NCI-H82 (cell line): Measurements from ENCODE around the gene DGCR6L.
A peak's percentile ranks its signal among the peaks of the same experiment; 100 is the strongest.
"Not testable (repeated sequence)": the region's sequence is repeated elsewhere in the genome, so short reads cannot be mapped to it uniquely, and the experiment has no call there.

Experiments used
- DNase-seq: peaks from one replicate; lab custom pipeline; 2025; lab: John Stamatoyannopoulos, UW

The DGCR6L gene

DNA sequence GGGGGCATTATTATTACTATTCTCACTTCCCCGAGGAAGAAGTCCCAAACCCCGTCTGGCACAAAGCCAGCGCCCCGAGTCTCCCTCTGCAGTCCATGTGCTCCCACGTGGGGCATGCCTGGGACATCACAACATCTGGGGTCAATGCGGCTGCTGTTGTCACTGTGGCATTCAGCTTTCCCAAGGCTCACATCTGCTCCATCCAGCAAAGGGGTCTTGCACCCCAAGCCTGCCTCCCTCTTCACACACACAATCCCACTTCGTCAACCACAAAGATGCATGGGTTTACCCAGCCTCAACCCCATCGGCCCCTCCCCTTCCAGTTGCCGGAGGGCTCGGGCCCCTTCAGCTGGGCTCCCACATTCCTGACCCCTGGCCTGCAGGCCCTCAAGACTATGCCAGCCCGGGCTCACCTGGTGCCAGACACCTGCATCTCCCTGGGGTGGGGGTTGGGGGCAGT is 28.2 kb downstream of the DGCR6L start:
- no peak for DNase-seq

GRCh38 chr22:20291249-20291586 is 28.6 kb downstream of the DGCR6L start:
- no peak for DNase-seq

DNA sequence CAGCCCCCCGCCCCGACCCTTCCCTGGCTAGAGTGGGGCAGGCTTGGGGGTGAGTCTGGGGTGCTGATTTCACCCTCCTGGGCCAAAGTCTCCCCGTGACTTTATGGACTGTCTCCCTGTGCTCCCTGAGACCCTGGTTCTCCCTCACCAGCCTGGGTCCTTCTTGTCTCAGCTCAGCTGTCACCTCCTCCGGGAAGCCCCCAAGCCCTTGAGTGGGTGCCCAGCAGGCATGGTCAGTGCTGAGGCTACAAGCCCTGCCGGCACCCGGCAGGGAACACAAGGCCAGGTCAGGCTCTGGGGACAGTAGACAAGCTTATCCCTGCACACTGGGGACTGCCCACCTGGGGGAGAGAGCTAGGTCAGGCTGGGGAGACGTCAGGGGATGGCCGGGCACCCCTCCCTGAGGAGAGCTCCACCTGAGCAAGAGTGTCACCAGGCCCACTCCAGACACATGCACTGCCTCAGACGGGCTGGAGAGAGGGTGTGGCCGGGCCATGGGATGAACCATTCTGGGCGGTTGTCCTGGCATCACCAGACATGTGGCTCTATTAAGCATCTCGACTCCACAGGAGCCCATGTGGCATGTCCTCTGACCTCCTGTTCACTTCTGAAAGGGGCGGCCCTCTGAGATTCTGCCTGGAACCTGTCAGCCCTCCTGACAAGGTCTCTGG is 29.1 kb downstream of the DGCR6L start:
- no peak for DNase-seq

- no peak for DNase-seq
Measured at GRCh38 chr22:20290045-20290392, 29.8 kb downstream of the DGCR6L start.

DNA sequence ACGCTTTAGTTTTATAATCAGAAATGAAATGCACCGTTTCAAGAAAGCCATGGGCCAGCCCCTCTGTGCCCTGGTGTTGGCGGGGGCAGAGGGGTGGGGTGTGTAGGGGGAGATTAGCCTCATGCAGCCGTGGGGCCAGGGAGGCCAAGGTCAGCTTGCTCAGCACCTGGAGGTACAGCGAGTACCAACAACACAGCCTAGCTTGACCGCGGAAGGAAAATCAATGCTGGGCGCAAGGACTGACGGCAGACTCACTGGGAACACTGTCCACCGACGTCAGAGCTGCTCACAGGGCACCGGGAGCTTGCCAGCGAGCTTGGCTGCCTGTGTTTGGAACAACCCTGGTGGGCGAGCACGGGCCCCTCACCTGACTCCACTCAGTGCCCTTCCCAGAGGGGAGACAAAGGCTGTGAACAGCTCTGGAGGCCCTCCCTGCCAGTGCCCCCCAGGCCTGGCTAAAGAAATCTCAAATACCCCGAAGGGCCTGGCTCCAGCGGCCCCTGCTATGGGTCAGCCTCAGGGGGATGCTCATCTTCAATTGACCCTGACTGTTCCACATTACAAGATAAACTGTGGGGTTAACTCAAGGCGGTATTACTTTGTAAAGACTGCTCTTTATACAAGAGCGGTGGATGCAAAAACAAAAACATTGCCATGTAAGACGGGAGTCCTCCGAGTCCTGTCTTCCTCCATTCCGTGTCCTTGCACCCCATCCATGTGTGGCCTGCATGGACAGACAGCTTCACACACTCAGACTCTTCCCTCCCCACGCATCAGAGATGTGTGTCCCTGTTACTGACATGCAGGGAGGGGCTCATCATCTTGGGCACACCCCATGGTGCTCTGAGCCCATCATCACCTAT is 30.4 kb downstream of the DGCR6L start:
- not testable (repeated sequence) for DNase-seq

DNA sequence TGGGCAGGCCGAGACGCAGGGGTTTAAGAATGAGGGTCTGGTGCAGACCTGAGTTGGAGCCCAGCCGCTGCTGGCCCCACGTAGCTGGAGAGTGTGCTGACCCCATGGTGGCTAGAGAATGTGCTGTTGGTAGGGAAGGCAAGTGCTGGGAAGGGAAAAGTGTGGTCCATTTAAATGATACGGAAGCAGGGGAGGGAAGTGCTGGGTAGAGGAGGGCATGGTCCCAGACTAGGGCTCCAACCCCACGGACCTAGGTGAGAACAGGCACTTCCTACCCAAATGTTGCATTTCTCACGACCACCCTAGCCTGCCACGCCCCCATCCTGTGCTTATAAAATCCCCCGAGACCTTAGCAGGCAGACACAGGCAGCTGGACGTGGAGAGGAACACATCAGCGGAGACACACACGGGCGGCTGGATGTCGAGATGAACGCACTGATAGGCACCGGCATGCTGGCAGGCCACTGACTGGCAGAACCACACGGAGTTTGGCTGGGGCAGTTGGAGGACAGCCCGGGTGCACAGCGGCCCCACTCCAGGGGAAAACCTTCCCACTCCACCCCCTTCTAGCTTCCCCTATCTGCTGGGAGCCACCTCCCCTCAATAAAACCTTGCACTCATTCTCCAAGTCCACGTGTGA is 33.0 kb downstream of the DGCR6L start:
- DNase-seq = not testable (repeated sequence)

DNA sequence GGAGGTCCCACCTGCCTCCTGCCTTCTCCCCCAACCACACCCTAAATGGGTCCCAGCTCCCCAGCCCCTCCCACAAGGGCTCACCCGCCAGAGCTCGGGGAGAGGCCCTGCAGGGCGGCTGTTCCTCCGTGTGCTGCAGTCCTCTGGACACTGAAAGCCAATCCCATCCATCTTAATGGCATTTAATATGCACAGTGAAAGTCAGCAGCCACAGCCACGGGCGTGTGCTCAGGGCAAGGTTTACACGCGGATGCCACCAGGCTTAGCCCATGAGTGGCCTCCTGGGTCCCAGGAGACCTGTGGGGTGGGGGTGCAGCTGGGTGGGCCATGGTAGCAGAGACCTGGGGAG is 33.6 kb downstream of the DGCR6L start:
- not testable (repeated sequence) for DNase-seq

- peak; percentile 66 for DNase-seq
Measured at GRCh38 chr22:20285473-20286311, 34.2 kb downstream of the DGCR6L start.

DNA sequence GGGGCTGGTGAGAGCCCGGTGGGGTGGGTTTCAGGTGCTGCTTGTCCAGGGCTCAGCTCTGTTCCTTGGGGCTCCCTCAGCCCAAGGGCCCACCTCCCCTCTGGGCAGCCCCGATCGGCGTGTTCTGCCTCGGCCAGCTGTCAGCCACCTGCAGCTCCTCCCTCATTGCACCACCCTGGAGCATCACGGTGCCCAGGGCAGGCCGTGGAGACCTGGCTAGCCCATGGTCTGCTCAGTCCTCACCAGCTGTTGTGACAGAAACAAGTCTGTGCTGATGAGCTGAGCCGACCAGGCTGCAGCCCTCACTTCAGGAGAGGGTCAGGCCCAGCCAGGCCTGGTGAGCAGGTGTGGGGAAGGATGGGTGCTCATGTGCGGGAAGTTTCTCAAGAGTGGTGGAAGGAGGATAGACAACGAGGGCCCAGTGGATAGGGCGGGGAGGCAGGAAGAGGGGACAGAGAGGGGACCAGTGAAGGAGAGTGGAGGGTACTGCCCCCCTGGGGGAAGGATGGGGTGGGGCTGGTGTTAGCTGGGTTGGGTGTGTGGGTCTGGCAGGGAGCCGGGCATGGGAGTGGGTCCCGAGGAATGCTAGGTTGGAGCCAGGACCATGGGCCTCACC is 35.3 kb downstream of the DGCR6L start:
- no peak for DNase-seq

DNA sequence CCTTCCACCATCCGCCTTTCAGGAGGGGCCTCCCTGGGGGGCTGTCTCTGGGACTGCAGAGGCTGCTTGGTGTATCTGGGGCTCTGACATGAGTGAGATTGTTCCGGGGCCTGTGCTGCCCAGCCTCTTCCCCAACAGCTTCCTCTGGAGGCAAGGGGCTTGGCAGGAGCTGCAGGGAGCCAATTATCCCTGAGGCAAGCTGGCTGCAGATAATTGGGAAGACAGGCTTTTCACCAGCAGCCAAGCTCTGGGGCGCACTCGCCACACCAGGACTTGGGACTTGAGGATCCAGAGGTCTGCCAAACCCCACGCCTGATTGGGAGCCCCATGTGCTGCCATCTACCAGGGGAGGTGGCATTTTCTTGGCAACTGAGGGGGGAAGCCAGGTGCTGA is 36.2 kb downstream of the DGCR6L start:
- no peak for DNase-seq

DNA sequence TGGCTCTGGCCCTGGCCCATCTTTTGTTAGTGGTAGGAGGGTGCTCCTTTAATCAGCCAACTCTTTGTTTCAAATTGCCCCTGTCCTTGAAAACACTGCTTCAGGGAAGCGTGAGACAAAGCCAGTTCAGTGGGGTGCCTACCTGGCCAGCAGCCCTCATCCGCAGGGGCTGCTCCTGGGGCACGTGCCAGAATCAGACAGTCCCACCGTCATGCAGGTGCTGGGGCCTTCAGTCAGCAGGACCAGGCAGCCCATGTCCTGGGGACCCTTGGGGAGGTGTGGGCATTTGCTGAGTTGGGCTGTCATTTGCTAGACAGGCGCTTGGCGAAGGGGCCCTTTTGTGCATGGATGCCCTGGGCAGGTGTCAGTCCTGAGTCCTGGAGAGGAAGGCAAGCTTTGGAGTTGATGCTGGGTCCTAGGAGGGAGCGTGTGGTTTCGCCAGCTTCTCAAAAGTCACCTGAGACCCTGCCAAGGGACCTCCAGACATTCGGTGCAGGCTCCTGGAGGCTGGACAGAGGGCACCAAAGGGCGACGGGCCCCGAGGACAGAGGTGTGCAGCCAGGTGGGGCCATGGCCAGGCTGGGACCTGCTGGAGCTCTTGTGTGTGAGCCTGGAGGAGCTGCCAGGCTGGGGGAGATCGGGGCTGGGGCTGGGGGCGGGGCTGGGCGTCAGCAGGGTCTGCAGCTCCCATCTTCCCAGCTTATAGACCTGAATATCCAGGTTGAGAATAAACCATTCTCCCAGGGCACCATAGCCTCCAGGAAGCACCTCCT is 36.8 kb downstream of the DGCR6L start:
- no peak for DNase-seq

- DNase-seq = no peak
Measured at GRCh38 chr22:20281891-20282290, 38.0 kb downstream of the DGCR6L start.

DNA sequence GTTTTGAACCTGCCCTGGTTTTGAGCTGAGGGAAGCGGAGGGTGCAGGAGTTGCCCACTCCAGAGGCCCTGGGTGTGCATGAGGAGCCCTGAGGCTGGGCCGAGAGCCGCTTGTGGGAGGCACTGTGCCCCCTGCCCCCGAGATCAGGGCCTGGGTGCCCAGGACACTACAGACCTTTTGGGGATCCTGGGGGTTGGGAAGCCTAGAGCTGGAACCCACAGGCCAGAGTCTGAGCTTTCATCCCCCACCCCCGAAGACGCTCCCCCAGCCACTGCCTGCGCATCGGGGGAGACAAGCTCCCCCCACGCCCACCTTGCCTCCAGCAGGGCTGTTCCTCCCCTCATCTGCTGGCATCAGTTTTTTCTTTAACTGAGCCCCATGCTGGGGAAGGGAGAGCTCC is 38.4 kb downstream of the DGCR6L start:
- not testable (repeated sequence) for DNase-seq

- no peak for DNase-seq
Measured at GRCh38 chr22:20280866-20281265, 39.0 kb downstream of the DGCR6L start.

DNA sequence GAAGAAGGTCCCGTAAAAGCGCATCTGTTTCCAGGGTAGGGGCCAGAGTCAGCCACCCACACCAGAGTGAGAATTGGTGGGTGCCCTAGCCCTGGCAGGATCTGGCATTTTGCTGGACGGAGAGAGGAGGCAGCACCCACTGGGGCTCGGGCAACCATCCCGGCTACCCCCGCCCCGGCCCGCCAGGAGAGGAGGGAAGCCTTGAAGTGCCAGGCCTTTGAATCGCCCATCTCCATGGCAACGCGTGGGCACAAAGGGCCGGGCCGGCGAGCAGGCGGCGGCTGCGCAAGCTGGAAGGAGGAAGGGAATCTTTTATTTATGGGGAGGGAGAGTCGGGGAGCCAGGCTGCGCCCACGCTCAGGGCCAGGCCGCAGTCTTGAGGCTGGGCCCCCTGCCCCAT is 39.7 kb downstream of the DGCR6L start:
- not testable (repeated sequence) for DNase-seq

DNA sequence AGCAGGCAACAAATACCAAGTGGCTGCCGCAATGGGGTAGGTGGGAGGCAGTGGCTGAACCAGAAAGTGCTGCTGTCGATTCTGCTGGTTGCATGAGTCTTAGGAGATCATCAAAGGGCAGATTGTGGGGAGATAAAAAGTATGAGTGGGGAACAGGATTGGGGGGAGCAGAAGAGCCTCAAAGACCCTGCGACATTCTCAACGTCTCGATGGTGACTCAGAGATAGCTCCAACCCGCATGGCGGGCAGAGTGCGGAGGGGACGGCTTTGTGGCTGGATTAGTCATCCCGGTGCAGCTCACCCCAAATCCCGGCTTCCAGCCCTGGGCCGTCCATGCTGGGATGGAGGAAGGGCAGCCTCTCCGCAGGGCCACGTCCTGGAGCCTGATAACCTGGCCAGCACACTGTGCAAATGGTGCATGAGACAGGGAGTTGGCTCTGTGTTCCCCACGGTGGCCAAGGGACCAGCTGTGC is 40.2 kb downstream of the DGCR6L start:
- no peak for DNase-seq

GRCh38 chr22:20278726-20279490 is 41.0 kb downstream of the DGCR6L start:
- DNase-seq = not testable (repeated sequence)

DNA sequence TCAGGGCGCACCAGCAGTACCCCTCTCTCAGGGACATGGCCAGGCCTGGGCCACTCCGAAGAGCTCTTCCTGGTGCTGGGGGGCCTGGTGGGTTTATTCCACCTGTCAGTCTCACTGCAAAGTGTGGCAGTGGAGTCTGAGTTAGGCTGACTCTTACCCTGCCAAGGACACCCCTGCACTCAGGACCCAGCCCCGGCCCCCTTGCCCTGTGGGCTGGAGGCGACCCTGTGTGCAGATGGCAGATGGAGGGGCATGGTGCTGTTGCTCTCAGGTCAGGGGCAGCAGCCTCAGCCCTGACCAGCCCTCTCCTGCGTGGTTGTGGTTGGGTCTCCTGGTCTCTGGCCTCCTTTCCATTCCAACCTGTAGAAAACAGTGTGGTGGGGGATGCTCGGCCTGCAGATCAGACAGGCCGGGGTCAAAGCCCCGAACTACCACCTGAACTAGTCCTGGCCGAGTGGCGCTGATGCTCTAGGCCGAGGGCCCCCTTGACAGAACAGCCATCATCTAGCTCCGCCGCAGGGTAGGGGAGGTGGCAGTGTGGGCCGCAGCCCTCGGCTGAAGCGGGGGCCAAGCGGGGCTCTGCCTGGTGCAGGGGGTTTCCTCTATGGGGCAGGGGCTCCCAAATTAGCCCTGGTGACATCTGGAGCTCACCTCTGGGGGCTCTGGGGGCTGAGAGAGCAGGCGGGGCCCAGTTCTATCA is 41.8 kb downstream of the DGCR6L start:
- not testable (repeated sequence) for DNase-seq

- no peak for DNase-seq
Measured at GRCh38 chr22:20276468-20276867, 43.4 kb downstream of the DGCR6L start.
